CD4-positive, alpha-beta T cell (primary cell): ENCODE measurements around the gene CLIC5. TPM values are rescaled to one million over a fixed set of nuclear protein-coding genes. Genes with fewer than 3 reads are reported as not detected.

Experiments used
- ATAC-seq: fragments of 200-7000 bp; cut with Tn5 transposase; one replicate; pipeline ENCODE4 v1.10.0; 2022; ENCODE audit warnings: mild to moderate bottlenecking; ENCODE audit not compliant: poor library complexity
- CTCF ChIA-PET: fragments of 350-600 bp; sonication (Branson Sonifier 250); formaldehyde crosslinking; loops from one replicate; lab custom pipeline; 2021; ENCODE audit warnings: antibody characterized with exemption, inconsistent platforms; lab: Charles Lee
- POLR2A ChIA-PET: fragments of 350-600 bp; sonication (Branson Sonifier 250); formaldehyde crosslinking; loops from one replicate; lab custom pipeline; 2021; ENCODE audit warnings: antibody characterized with exemption, inconsistent platforms; lab: Charles Lee
- DNase-seq, 14 experiments: peaks; one replicate each; pipeline ENCODE4 v3.0.0-alpha.2; 2013 to 2020; ENCODE audit warnings: mixed read lengths in 2 of 14
- H3K27ac ChIP-seq, 2 donors: one replicate each; pipeline versions ENCODE4 v1.5.1 to v1.7.0; 2013; ENCODE audit warnings: low read length in 2 of 2, low read depth in 1 of 2, mild to moderate bottlenecking in 1 of 2
- H3K27me3 ChIP-seq, 2 experiments: 1 replicate in 1 of 2; 2 replicates in 1 of 2; pipeline versions ENCODE4 v1.6.1 to v1.7.0; 2013; ENCODE audit warnings: low read length in 2 of 2, control low read depth in 1 of 2, mild to moderate bottlenecking in 1 of 2, moderate library complexity in 1 of 2; ENCODE audit not compliant: insufficient read depth in 2 of 2, control insufficient read depth in 1 of 2
- H3K36me3 ChIP-seq: one replicate; pipeline ENCODE4 v1.6.1; 2013; ENCODE audit warnings: low read length, control low read depth; ENCODE audit not compliant: insufficient read depth
- H3K4me1 ChIP-seq: one replicate; pipeline ENCODE4 v1.6.1; 2013; ENCODE audit warnings: low read length, control low read depth; ENCODE audit not compliant: insufficient read depth
- H3K4me3 ChIP-seq: one replicate; pipeline ENCODE4 v1.5.1; 2013; ENCODE audit warnings: mild to moderate bottlenecking, low read length, moderate library complexity
- H3K9me3 ChIP-seq, 2 experiments: 1 replicate in 1 of 2; 2 replicates in 1 of 2; pipeline versions ENCODE4 v1.6.1 to v1.7.0; 2013; ENCODE audit warnings: low read length in 2 of 2, mild to moderate bottlenecking in 2 of 2, control low read depth in 1 of 2, moderate library complexity in 1 of 2; ENCODE audit not compliant: control insufficient read depth in 1 of 2, insufficient read depth in 1 of 2
- H3K27ac Mint-ChIP-seq: one replicate; pipeline ENCODE4 v1.8.0; 2020; ENCODE audit warnings: mixed read lengths
- H3K27me3 Mint-ChIP-seq: one replicate; pipeline ENCODE4 v1.8.0; 2021; ENCODE audit warnings: mixed read lengths
- H3K36me3 Mint-ChIP-seq: one replicate; pipeline ENCODE4 v1.8.0; 2021; ENCODE audit warnings: low read depth, mixed read lengths
- H3K4me1 Mint-ChIP-seq: one replicate; pipeline ENCODE4 v1.8.0; 2021; ENCODE audit warnings: low read depth, mixed read lengths
- H3K4me3 Mint-ChIP-seq: one replicate; pipeline ENCODE4 v1.8.0; 2020; ENCODE audit warnings: mild to moderate bottlenecking, mixed read lengths
- H3K9me3 Mint-ChIP-seq: one replicate; pipeline ENCODE4 v1.8.0; 2020; ENCODE audit warnings: mixed read lengths
- intact Hi-C, 2 experiments: fragments of 100-400 bp; cut with DNase I in 1 of 2; cut with micrococcal nuclease in 1 of 2; formaldehyde crosslinking; loops; one replicate each; pipeline versions ENCODE4 v1.15.1 to v1.9.0; 2023 to 2025; cut with DNase I, micrococcal nuclease
- polyA plus RNA-seq, 2 donors: library from polyadenylated mRNA; unstranded; fragments of 120-200 nt; gene quantifications; one replicate each; pipeline ENCODE4 v1.2.1, GENCODE V29; 2013
- total RNA-seq, 174 experiments: library from RNA in 2 of 174; stranded (reverse) in 2 of 174; gene quantifications; one replicate each; pipeline ENCODE4 v1.2.3 and lab custom pipeline; 2021 to 2026
- TF ChIP-seq, protein P1 (sequence below): fragments of 200-600 bp; IDR thresholded peaks from one replicate; pipeline ENCODE4 v1.8.0; 2022; ENCODE audit warnings: antibody characterized with exemption, mild to moderate bottlenecking

CLIC5 gene
- total RNA-seq (1 to 10 TPM; 2.5 to 2.8 TPM), total RNA-seq (lab: John Stamatoyannopoulos, UW) (0.79 to 117 (median 15.7) reads per million in 172 experiments)
- polyA plus RNA-seq (2013, experiment 1 of 2) = 6.1 TPM
- polyA plus RNA-seq (2013, experiment 2 of 2) = 7.5 TPM

DNA sequence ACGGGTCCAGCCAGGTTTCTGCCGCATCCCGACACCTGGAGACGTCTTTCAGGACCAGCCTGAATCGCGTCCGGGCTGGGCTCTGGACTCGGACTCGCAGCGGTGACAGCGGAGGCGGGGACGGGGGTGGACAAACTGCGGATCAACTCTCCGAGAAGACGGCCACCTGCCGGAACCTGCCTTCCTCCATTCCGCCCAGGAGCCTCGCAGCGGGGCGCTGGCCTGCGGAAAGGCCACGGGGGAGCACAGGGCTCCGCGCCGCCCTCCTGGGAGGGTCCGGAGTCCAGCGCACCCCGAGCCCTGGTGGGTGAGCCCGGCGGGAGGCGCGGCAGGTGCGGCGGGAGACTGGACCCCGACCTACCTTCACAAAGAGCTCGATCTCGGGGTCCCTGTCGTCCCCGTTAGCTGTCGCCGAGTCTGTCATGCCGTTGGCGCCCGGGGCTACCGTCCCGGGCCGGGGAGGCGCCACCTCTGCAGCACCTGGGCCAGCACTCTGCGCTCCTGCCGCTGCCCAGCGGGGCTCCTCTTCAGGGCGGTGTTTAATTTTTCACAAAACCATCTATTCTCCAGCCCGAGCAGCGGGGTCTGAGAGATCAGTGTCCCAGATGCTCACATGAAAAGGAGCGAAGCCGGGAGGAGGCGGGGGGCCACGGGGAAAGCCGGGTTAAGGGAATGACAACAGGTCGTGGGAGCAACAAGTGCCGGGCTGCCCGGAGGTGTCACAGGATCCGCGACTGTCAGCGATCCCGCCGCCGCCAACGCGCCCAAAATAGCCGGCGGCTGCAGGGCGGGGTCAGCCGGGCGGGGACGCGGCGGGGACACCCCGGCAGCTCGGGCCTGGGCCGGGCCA, at the start of gene CLIC5:
TSS of gene CLIC5 (minus strand) at position 742 of the 850 bp plus-strand sequence. CDS start at position 424, 318 bp downstream.
- ChIA-PET POLR2A (interaction anchor here (1.9 kb wide), 1 partner anchor 115 kb away, joined by 7 read pairs; the partner anchor contains the start of gene ENPP4), CTCF (interaction anchor here (0.7 kb wide), 1 partner anchor 57 kb away, joined by 3 read pairs; no protein-coding TSS in a partner anchor)
- H3K36me3 ChIP-seq = no peaks in the 10 kb centered on the region
- TF ChIP-seq, protein P1, sequence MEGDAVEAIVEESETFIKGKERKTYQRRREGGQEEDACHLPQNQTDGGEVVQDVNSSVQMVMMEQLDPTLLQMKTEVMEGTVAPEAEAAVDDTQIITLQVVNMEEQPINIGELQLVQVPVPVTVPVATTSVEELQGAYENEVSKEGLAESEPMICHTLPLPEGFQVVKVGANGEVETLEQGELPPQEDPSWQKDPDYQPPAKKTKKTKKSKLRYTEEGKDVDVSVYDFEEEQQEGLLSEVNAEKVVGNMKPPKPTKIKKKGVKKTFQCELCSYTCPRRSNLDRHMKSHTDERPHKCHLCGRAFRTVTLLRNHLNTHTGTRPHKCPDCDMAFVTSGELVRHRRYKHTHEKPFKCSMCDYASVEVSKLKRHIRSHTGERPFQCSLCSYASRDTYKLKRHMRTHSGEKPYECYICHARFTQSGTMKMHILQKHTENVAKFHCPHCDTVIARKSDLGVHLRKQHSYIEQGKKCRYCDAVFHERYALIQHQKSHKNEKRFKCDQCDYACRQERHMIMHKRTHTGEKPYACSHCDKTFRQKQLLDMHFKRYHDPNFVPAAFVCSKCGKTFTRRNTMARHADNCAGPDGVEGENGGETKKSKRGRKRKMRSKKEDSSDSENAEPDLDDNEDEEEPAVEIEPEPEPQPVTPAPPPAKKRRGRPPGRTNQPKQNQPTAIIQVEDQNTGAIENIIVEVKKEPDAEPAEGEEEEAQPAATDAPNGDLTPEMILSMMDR = no peak
- H3K4me1 Mint-ChIP-seq = peaks cover 56% of the 10 kb centered on the region
- DNase-seq (peak in 11 of 14 experiments; percentile 6 to 59 (median 25)), ATAC-seq (no peak)
- H3K27ac Mint-ChIP-seq = peak within 1 kb of the TSS; percentile 91
- peak within 1 kb of the TSS; percentile 93 for H3K4me3 Mint-ChIP-seq
- intact Hi-C loops = no loop called here
- H3K27me3 Mint-ChIP-seq = peaks cover 22% of the 10 kb centered on the region
- peak within 1 kb of the TSS; percentile 44 to 58 for H3K27ac ChIP-seq
- H3K9me3 Mint-ChIP-seq = no peaks in the 10 kb centered on the region
- no peaks in the 10 kb centered on the region for H3K27me3 ChIP-seq
- H3K9me3 ChIP-seq = no peaks in the 10 kb centered on the region
- no peaks in the 10 kb centered on the region for H3K36me3 Mint-ChIP-seq
- H3K4me1 ChIP-seq = peaks cover 36% of the 10 kb centered on the region
- peak within 1 kb of the TSS; percentile 72 for H3K4me3 ChIP-seq

DNA sequence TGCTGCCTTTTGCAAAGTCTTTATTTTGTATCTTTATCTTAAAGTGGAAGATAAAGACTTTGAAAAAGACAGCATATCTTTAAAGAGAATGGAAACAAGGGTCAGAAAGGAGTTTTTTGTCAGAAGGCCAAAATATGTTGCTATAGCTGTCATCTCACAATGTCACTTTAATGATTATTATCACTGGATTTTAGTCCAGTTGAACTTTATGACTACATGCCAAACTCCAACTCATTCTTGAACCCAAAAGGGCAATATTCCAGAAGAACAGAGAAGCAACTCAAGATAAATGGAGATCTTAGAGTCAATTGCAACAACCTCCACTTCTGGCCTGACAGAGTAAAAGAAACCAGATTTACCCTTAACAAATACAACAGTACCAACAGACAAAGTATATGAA, 47.3 kb upstream of the CLIC5 start:
- peaks cover 0 to 3% of the 10 kb centered on the region in 2 experiments for H3K27me3 ChIP-seq
- no peak overlapping the region for H3K27ac ChIP-seq
- Mint-ChIP-seq H3K4me3 (no peak overlapping the region), H3K27me3 (peaks cover 14% of the 10 kb centered on the region), H3K36me3 (no peaks in the 10 kb centered on the region), H3K4me1 (no peaks in the 10 kb centered on the region), H3K9me3 (no peaks in the 10 kb centered on the region), H3K27ac (no peak overlapping the region)
- TF ChIP-seq, protein P1 = no peak
- H3K4me1 ChIP-seq = no peaks in the 10 kb centered on the region
- intact Hi-C loops = no loop called here
- DNase-seq (no peak), ATAC-seq (no peak)
- no peaks in the 10 kb centered on the region for H3K36me3 ChIP-seq
- POLR2A ChIA-PET = no interaction called here
- H3K9me3 ChIP-seq = no peaks in the 10 kb centered on the region
- CTCF ChIA-PET = no interaction called here
- H3K4me3 ChIP-seq = no peak overlapping the region

DNA sequence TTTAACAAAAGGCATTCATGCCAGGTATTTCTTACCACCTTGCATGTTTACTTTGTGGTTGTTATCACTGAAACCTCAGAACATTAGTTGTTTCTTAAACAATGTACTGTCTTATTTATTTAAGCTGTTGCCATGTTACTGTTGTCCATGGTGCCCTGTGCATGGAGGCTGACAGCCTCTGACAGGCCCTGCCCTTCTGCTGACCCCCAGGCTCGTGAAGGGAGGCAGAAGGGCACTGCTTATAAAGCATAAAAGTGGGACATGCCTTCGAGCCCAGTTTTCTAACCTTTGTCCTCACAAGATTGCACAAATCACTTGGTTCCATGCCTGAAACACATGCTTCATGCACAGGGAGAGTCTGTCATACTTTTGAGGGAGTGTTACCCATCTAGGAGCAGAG, 46.7 kb upstream of the CLIC5 start:
- no peak overlapping the region for H3K4me3 Mint-ChIP-seq
- POLR2A ChIA-PET = no interaction called here
- no peaks in the 10 kb centered on the region for H3K4me1 ChIP-seq
- H3K36me3 Mint-ChIP-seq = no peaks in the 10 kb centered on the region
- no peaks in the 10 kb centered on the region for H3K9me3 Mint-ChIP-seq
- H3K4me3 ChIP-seq = no peak overlapping the region
- H3K27ac Mint-ChIP-seq = no peak overlapping the region
- ATAC-seq (no peak), DNase-seq (no peak)
- no peaks in the 10 kb centered on the region for H3K36me3 ChIP-seq
- CTCF ChIA-PET = interaction anchor here (0.5 kb wide), 1 partner anchor 131 kb away, joined by 3 read pairs; no protein-coding TSS in a partner anchor
- H3K27me3 ChIP-seq = peaks cover 0 to 3% of the 10 kb centered on the region in 2 experiments
- TF ChIP-seq, protein P1 = no peak
- no peaks in the 10 kb centered on the region for H3K4me1 Mint-ChIP-seq
- H3K27me3 Mint-ChIP-seq = peaks cover 18% of the 10 kb centered on the region
- intact Hi-C loops = no loop called here
- H3K27ac ChIP-seq = no peak overlapping the region
- H3K9me3 ChIP-seq = no peaks in the 10 kb centered on the region
